Retinal pigment epithelial cell (primary cell): ENCODE data around the gene UTS2R.
"Not testable (repeated sequence)": the region's sequence is repeated elsewhere in the genome, so short reads cannot be mapped to it uniquely, and the experiment has no call there.

Source experiments
- DNase-seq: peaks from one replicate; pipeline ENCODE4 v3.0.0-alpha.2; 2010; ENCODE audit warnings: low read depth
- H3K4me3 ChIP-seq: 2 replicates; pipeline ENCODE4 v1.5.1; 2011; ENCODE audit warnings: mild to moderate bottlenecking, low read length, control low read depth, moderate library complexity
- CTCF ChIP-seq: conservative IDR thresholded peaks from 2 replicates; pipeline ENCODE4 v1.5.1; 2011; ENCODE audit warnings: low read depth, low read length, control low read depth, inconsistent platforms

The UTS2R gene

DNA sequence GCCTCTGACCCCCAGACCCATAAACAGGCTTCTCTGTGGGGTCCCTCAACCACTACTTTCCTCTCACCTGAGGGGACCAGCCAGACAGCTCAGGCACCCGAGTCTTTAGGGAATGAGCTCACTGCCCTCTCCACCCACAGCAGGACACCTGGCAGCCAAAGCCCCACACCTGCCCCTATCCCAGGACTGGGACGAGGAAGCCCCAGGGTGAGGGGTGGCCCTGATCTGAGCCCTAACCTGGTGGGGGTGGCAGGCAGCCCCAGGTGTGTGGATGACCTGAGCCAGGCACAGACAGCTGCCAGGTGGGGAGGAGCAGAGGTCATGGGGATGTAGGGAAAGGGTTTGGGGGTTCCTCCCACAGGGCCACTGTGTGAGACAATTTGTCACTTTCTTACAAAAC lies 14.2 kb upstream of the UTS2R start:
- no peak for TF ChIP-seq CTCF
- H3K4me3 ChIP-seq, result no peak overlapping the region
- no peak for DNase-seq

- TF ChIP-seq CTCF, result no peak
- no peak within 1 kb of the TSS for H3K4me3 ChIP-seq
- no peak for DNase-seq
Measured at GRCh38 chr17:82358465-82359350, 12.9 kb upstream of the UTS2R start, which contains the start of gene TEX19. Gene TEX19, plus strand, starts transcription at chr17:82359247. Its CDS starts 2,904 bp downstream, at chr17:82362151.

- H3K4me3 ChIP-seq, DNase-seq: not testable (repeated sequence)
Measured at GRCh38 chr17:82359451-82360074, 12.0 kb upstream of the UTS2R start.

DNA sequence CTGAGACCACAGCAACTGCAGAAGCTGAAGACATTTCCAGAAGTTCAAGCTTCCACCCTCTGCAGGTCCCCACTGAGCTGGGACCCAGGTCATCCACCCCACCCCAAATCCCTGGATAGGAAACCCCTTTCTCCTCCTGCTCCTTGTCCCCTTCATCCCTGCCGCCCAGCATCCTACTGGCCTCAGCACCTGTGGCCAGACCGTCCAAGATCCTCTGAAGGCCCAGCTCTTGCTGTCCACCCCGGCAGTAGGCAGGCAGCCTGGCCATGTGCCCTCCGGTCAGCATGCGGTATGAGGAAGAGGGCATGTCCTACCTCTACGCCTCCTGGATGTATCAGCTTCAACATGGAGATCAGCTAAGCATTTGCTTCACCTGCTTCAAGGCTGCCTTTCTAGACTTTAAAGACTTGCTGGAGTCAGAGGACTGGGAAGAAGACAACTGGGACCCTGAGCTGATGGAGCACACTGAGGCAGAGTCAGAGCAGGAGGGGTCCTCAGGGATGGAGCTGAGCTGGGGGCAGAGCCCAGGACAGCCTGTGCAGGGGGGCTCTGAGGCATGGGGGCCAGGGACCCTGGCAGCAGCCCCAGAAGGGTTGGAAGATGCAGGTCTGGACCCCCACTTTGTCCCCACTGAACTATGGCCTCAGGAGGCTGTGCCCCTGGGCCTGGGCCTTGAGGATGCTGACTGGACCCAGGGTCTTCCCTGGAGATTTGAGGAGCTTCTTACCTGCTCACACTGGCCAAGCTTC lies 9.5 kb upstream of the UTS2R start:
- DNase-seq, result no peak
- H3K4me3 ChIP-seq, result no peak overlapping the region
- TF ChIP-seq CTCF, result no peak

- no peak for TF ChIP-seq CTCF
- H3K4me3 ChIP-seq, result no peak overlapping the region
- no peak for DNase-seq
Measured at GRCh38 chr17:82365606-82366295, 5.8 kb upstream of the UTS2R start.

GRCh38 chr17:82366749-82367148 lies 4.8 kb upstream of the UTS2R start:
- no peak for DNase-seq
- no peak overlapping the region for H3K4me3 ChIP-seq
- TF ChIP-seq CTCF, result no peak
